H1 (cell line): Measurements from ENCODE around the gene S1PR1. TPM values are rescaled to one million over a fixed set of nuclear protein-coding genes. Genes with fewer than 3 reads are reported as not detected.

Experiments
- CTCF ChIA-PET: fragments of 300-600 bp; sonication (Branson Sonifier 250); formaldehyde crosslinking; loops from one replicate; lab custom pipeline; 2021; ENCODE audit not compliant: partially characterized antibody; lab: Charles Lee
- POLR2A ChIA-PET: fragments of 300-600 bp; sonication (Branson Sonifier 250); formaldehyde crosslinking; loops from one replicate; lab custom pipeline; 2021; ENCODE audit warnings: inconsistent platforms; ENCODE audit not compliant: partially characterized antibody; lab: Charles Lee
- DNase-seq, 2 experiments: peaks; one replicate each; pipeline versions ENCODE4 v3.0.0 to v3.0.0-alpha.2; 2010 to 2022; ENCODE audit warnings: low spot score in 2 of 2, low read depth in 1 of 2, mixed read lengths in 1 of 2
- FAIRE-seq: peaks from 2 replicates; lab custom pipeline; 2011; peaks lifted over from hg19 to GRCh38; lab: Jason Lieb, UNC
- H2AFZ ChIP-seq: 2 replicates; pipeline ENCODE4 v1.8.1; 2012; ENCODE audit warnings: low read length, inconsistent platforms
- H2AK5ac ChIP-seq: 2 replicates; pipeline ENCODE4 v1.6.1; 2013; ENCODE audit warnings: low read depth, low read length
- H2BK120ac ChIP-seq: replicated peaks from 2 replicates; pipeline ENCODE3; 2013; ENCODE audit warnings: low read depth, low read length, inconsistent platforms
- H2BK12ac ChIP-seq: 2 replicates; pipeline ENCODE4 v1.6.1; 2013; ENCODE audit warnings: low read depth, low read length
- H2BK15ac ChIP-seq: 2 replicates; pipeline ENCODE4 v1.6.1; 2013; ENCODE audit warnings: low read length
- H2BK20ac ChIP-seq: 2 replicates; pipeline ENCODE4 v1.6.1; 2013; ENCODE audit warnings: low read length
- H2BK5ac ChIP-seq: 2 replicates; pipeline ENCODE4 v1.6.1; 2013; ENCODE audit warnings: low read depth, low read length
- H3K14ac ChIP-seq: 2 replicates; pipeline ENCODE4 v1.6.1; 2013; ENCODE audit warnings: inconsistent platforms; ENCODE audit not compliant: insufficient read length
- H3K18ac ChIP-seq: 2 replicates; pipeline ENCODE4 v1.6.1; 2013; ENCODE audit warnings: low read length; ENCODE audit errors: extremely low read depth
- H3K23ac ChIP-seq: 2 replicates; pipeline ENCODE4 v1.6.1; 2013; ENCODE audit warnings: inconsistent platforms; ENCODE audit not compliant: insufficient read length
- H3K23me2 ChIP-seq: 2 replicates; pipeline ENCODE4 v1.6.1; 2013; ENCODE audit warnings: low read depth, low read length
- H3K27ac ChIP-seq: 2 replicates; pipeline ENCODE4 v1.6.1; 2011; ENCODE audit warnings: low read depth, low read length, inconsistent platforms
- H3K27me3 ChIP-seq, 4 experiments: replicated peaks in 1 of 4; 1 replicate in 1 of 4; 2 replicates in 3 of 4; pipeline versions ENCODE4 v1.6.1 to v1.8.1; 2011 to 2013; ENCODE audit warnings: low read length in 3 of 4, mild to moderate bottlenecking in 3 of 4, inconsistent platforms in 2 of 4, mixed read lengths in 2 of 4, moderate library complexity in 1 of 4; ENCODE audit not compliant: control insufficient read depth in 3 of 4, insufficient read depth in 3 of 4; ENCODE audit errors: extremely low read depth in 1 of 4
- H3K36me3 ChIP-seq, 4 experiments: 2 replicates each; pipeline versions ENCODE4 v1.6.1 to v1.8.1; 2011 to 2013; ENCODE audit warnings: mild to moderate bottlenecking in 4 of 4, low read length in 3 of 4, moderate library complexity in 2 of 4, control low read depth in 1 of 4, inconsistent platforms in 1 of 4; ENCODE audit not compliant: insufficient read depth in 4 of 4, control insufficient read depth in 2 of 4
- H3K4ac ChIP-seq: replicated peaks from 2 replicates; pipeline ENCODE3; 2013; ENCODE audit warnings: low read length, low read depth, mixed read lengths, inconsistent platforms; ENCODE audit not compliant: insufficient read length
- H3K4me1 ChIP-seq, 4 experiments: replicated peaks in 1 of 4; 1 replicate in 1 of 4; 2 replicates in 3 of 4; pipeline versions ENCODE4 v1.6.1 to v1.8.1; 2011 to 2013; ENCODE audit warnings: low read length in 3 of 4, inconsistent platforms in 2 of 4, mixed read lengths in 1 of 4; ENCODE audit not compliant: insufficient read depth in 4 of 4, control insufficient read depth in 3 of 4
- H3K4me2 ChIP-seq, 2 experiments: 2 replicates each; pipeline versions ENCODE4 v1.6.1 to v1.8.1; 2011 to 2013; ENCODE audit warnings: low read depth in 2 of 2, low read length in 2 of 2, control low read depth in 1 of 2, inconsistent platforms in 1 of 2, mild to moderate bottlenecking in 1 of 2; ENCODE audit not compliant: insufficient read depth in 1 of 2
- H3K4me3 ChIP-seq, 4 experiments: fragments of 200-600, 300-600 bp in 1 of 4; sonication (generic), shearing (Covaris generic), sonication (Bioruptor Twin) in 1 of 4; 2 replicates each; pipeline versions ENCODE4 v1.5.1 to v1.8.1; 2011 to 2016; ENCODE audit warnings: low read length in 4 of 4, low read depth in 3 of 4, control low read depth in 2 of 4, inconsistent platforms in 2 of 4, mild to moderate bottlenecking in 2 of 4, mixed read lengths in 1 of 4, moderate library complexity in 1 of 4; ENCODE audit not compliant: insufficient read depth in 2 of 4; ENCODE audit errors: extremely low read depth in 1 of 4
- H3K56ac ChIP-seq: replicated peaks from 2 replicates; pipeline ENCODE3; 2013; ENCODE audit warnings: low read depth, mild to moderate bottlenecking, mixed read lengths, low read length, inconsistent platforms; ENCODE audit not compliant: insufficient read length
- H3K79me1 ChIP-seq: 2 replicates; pipeline ENCODE4 v1.6.1; 2013; ENCODE audit warnings: low read depth, low read length, control low read depth
- H3K79me2 ChIP-seq, 2 experiments: 2 replicates each; pipeline versions ENCODE4 v1.6.1 to v1.8.1; 2012 to 2013; ENCODE audit warnings: low read length in 2 of 2, mild to moderate bottlenecking in 2 of 2, inconsistent platforms in 1 of 2; ENCODE audit not compliant: insufficient read depth in 2 of 2, control insufficient read depth in 1 of 2
- H3K9ac ChIP-seq, 4 experiments: replicated peaks in 1 of 4; 1 replicate in 1 of 4; 2 replicates in 3 of 4; pipeline versions ENCODE4 v1.6.1 to v1.8.1; 2011 to 2013; ENCODE audit warnings: low read depth in 3 of 4, low read length in 3 of 4, control low read depth in 2 of 4, mild to moderate bottlenecking in 2 of 4, moderate library complexity in 2 of 4, inconsistent platforms in 1 of 4; ENCODE audit errors: extremely low read depth in 1 of 4
- H3K9me3 ChIP-seq, 2 experiments: 2 replicates each; pipeline versions ENCODE4 v1.6.1 to v1.8.1; 2012 to 2013; ENCODE audit warnings: mild to moderate bottlenecking in 2 of 2, moderate library complexity in 2 of 2, control low read depth in 1 of 2, inconsistent platforms in 1 of 2, low read depth in 1 of 2, low read length in 1 of 2, mixed read lengths in 1 of 2; ENCODE audit not compliant: insufficient read depth in 2 of 2
- H4K20me1 ChIP-seq, 2 experiments: replicated peaks in 1 of 2; 2 replicates each; pipeline versions ENCODE3 to v1.8.1; 2011 to 2013; ENCODE audit warnings: inconsistent platforms in 2 of 2, low read length in 2 of 2, mild to moderate bottlenecking in 1 of 2; ENCODE audit not compliant: insufficient read depth in 2 of 2, control insufficient read depth in 1 of 2
- H4K5ac ChIP-seq: 2 replicates; pipeline ENCODE4 v1.6.1; 2013; ENCODE audit warnings: low read length, low read depth, mixed read lengths, inconsistent platforms; ENCODE audit not compliant: insufficient read length
- H4K8ac ChIP-seq: 2 replicates; pipeline ENCODE4 v1.8.0; 2013; ENCODE audit warnings: mild to moderate bottlenecking, moderate library complexity, low read length, inconsistent platforms; ENCODE audit not compliant: insufficient read depth; ENCODE audit errors: extremely low read depth
- H4K91ac ChIP-seq: replicated peaks from 2 replicates; pipeline ENCODE3; 2013; ENCODE audit warnings: low read length, mixed read lengths, inconsistent platforms; ENCODE audit not compliant: insufficient read length
- ATF3 ChIP-seq: IDR thresholded peaks from 2 replicates; pipeline ENCODE4 v1.6.1; 2011; ENCODE audit warnings: low read depth, mild to moderate bottlenecking, low read length; ENCODE audit not compliant: insufficient read depth
- BCL11A ChIP-seq, 2 experiments: IDR thresholded peaks; one replicate each; pipeline ENCODE4 v1.6.1; 2011; ENCODE audit warnings: low read depth in 2 of 2, low read length in 2 of 2, mild to moderate bottlenecking in 2 of 2
- CHD2 ChIP-seq: IDR thresholded peaks from 2 replicates; pipeline ENCODE4 v1.6.1; 2012; ENCODE audit warnings: low read length, improper control_type of control experiment
- CTCF ChIP-seq, 3 experiments: IDR thresholded peaks; 1 replicate in 2 of 3; 2 replicates in 1 of 3; pipeline versions ENCODE4 v1.5.1 to v1.6.1; 2011; ENCODE audit warnings: low read length in 3 of 3, mild to moderate bottlenecking in 3 of 3, inconsistent platforms in 2 of 3, low read depth in 1 of 3, moderate library complexity in 1 of 3; ENCODE audit not compliant: insufficient read depth in 1 of 3; ENCODE audit errors: control extremely low read depth in 1 of 3
- EZH2 ChIP-seq: fragments of 200-600 bp; sonication (generic); IDR thresholded peaks from 2 replicates; pipeline ENCODE4 v1.7.1; 2012; ENCODE audit warnings: low read depth, mild to moderate bottlenecking, moderate library complexity, low read length, inconsistent platforms; ENCODE audit not compliant: severe bottlenecking
- GTF2F1 ChIP-seq: IDR thresholded peaks from 2 replicates; pipeline ENCODE4 v1.6.1; 2012; ENCODE audit warnings: low read depth, low read length, improper control_type of control experiment, borderline replicate concordance
- MAX ChIP-seq: IDR thresholded peaks from 2 replicates; pipeline ENCODE4 v1.6.1; 2012; ENCODE audit warnings: inconsistent platforms
- PHF8 ChIP-seq: fragments of 200-600 bp; sonication (generic); conservative IDR thresholded peaks from 2 replicates; pipeline ENCODE4 v1.7.1; 2012; ENCODE audit warnings: low read depth, mild to moderate bottlenecking, inconsistent platforms, low read length, moderate library complexity
- POLR2A ChIP-seq, 2 experiments: IDR thresholded peaks; 1 replicate in 1 of 2; 2 replicates in 1 of 2; pipeline ENCODE4 v1.6.1; 2011; ENCODE audit warnings: low read depth in 2 of 2, low read length in 2 of 2, mild to moderate bottlenecking in 2 of 2; ENCODE audit errors: control extremely low read depth in 1 of 2
- POLR2AphosphoS5 ChIP-seq: IDR thresholded peaks from 2 replicates; pipeline ENCODE4 v1.6.1; 2011; ENCODE audit warnings: low read depth, low read length
- RFX5 ChIP-seq: IDR thresholded peaks from 2 replicates; pipeline ENCODE4 v1.6.1; 2011; ENCODE audit warnings: low read depth, low read length, improper control_type of control experiment, borderline replicate concordance
- whole genome bisulfite sequencing, 2 experiments: shearing (Covaris generic) in 1 of 2; methylation state at CpG; one replicate each; pipeline versions ENCODE4 v1.1.6 to v1.1.7; 2013 to 2015; ENCODE audit warnings: low lambda C conversion rate in 2 of 2, mixed read lengths in 2 of 2, inconsistent platforms in 1 of 2, low coverage in 1 of 2, missing lambda C conversion rate in 1 of 2; ENCODE audit not compliant: insufficient replicate concordance in 2 of 2, insufficient coverage in 1 of 2, insufficient read length in 1 of 2; ENCODE audit errors: extremely low coverage in 1 of 2, missing lambda C conversion rate in 1 of 2; 5-methylcytosine and 5-hydroxymethylcytosine counted together
- polyA plus RNA-seq, 7 experiments: library from polyadenylated mRNA; depleted of rRNA in 3 of 7; stranded (reverse) in 5 of 7; unstranded in 2 of 7; fragments of >200 nt in 5 of 7; fragments of 200-250 nt in 2 of 7; gene quantifications; 1 replicate in 5 of 7; 2 replicates in 1 of 7; 4 replicates in 1 of 7; pipeline versions ENCODE4 v1.2.1 to v1.2.3, GENCODE V29; 2011 to 2013; ENCODE audit warnings: missing spikeins in 2 of 7, mixed read lengths in 2 of 7
- total RNA-seq: library from RNA; stranded (reverse); fragmentation: NEBNext Ultra II Directional; extraction: Animal tissue kit (Norgen Biotek cat#: 25700); gene quantifications from 2 replicates; pipeline ENCODE4 v1.2.1, GENCODE V29; 2021

The S1PR1 gene
- total and polyA plus RNA-seq, 2 of the 8 experiments (the other 6 are each of a cell fraction or from before 2014, with no cell fraction given), result 3.5 to 5.5 TPM

GRCh38 chr1:101261623-101262022 is 24.8 kb downstream of the S1PR1 start:
- no peak overlapping the region for H3K9ac ChIP-seq
- no peak overlapping the region for H4K8ac ChIP-seq
- no peak overlapping the region for H2BK12ac ChIP-seq
- H3K4me1 ChIP-seq, result peaks cover 0 to 4% (median 0%) of the 10 kb centered on the region in 4 experiments; a peak in 1 of 7 replicates
- no peak for DNase-seq
- ChIA-PET CTCF (interaction anchor here (1.4 kb wide), 1 partner anchor 27 kb away, joined by 6 read pairs; no protein-coding TSS in a partner anchor), POLR2A (interaction anchor here (1.0 kb wide), 1 partner anchor 24 kb away, joined by 3 read pairs; the partner anchor contains the start of gene S1PR1)
- H3K23ac ChIP-seq, result no peak overlapping the region
- WGBS, 2 experiments, result 93% methylated on average over 4 of the region's 4 CpGs; no CpG with 5 or more reads in 1 of the 2 experiments
- H3K79me1 ChIP-seq, result no peaks in the 10 kb centered on the region
- no peak overlapping the region for H3K27ac ChIP-seq
- H3K14ac ChIP-seq, result no peak overlapping the region
- H2BK120ac ChIP-seq, result no peak overlapping the region
- no peak overlapping the region for H3K4me3 ChIP-seq
- H3K23me2 ChIP-seq, result no peaks in the 10 kb centered on the region
- H3K9me3 ChIP-seq, result no peaks in the 10 kb centered on the region
- H3K18ac ChIP-seq, result no peak overlapping the region
- H3K27me3 ChIP-seq, result no peaks in the 10 kb centered on the region
- no peak overlapping the region for H2BK5ac ChIP-seq
- H3K4me2 ChIP-seq, result no peak overlapping the region
- H2AK5ac ChIP-seq, result no peak overlapping the region
- no peaks in the 10 kb centered on the region for H3K79me2 ChIP-seq
- no peak overlapping the region for H4K5ac ChIP-seq
- H4K91ac ChIP-seq, result no peak overlapping the region
- H3K36me3 ChIP-seq, result no peaks in the 10 kb centered on the region
- no peak overlapping the region for H2BK20ac ChIP-seq
- FAIRE-seq, result no peak
- no peaks in the 10 kb centered on the region for H4K20me1 ChIP-seq
- H2BK15ac ChIP-seq, result no peak overlapping the region
- no peak overlapping the region for H2AFZ ChIP-seq
- H3K4ac ChIP-seq, result no peak overlapping the region
- no peak overlapping the region for H3K56ac ChIP-seq
- TF ChIP-seq EZH2 (no peak), POLR2A (IDR thresholded peaks at IDR 0.05; ENCODE audit: control extremely low read depth in 1 of 2, low read depth in 2 of 2, low read length in 2 of 2) (no peak), PHF8 (no peak), MAX (no peak), GTF2F1 (no peak), POLR2AphosphoS5 (no peak), RFX5 (no peak), ATF3 (no peak), CTCF (IDR thresholded peaks at IDR 0.05; ENCODE audit: control extremely low read depth in 1 of 3, insufficient read depth in 1 of 3, low read depth in 1 of 3, low read length in 3 of 3) (no peak), BCL11A (IDR thresholded peaks at IDR 0.05; ENCODE audit: low read depth in 2 of 2, low read length in 2 of 2) (no peak), CHD2 (no peak)
